Measurements from ENCODE around the gene TRUB2.

GRCh38 chr9:128321343-128321742 lies 904 bp downstream of the TRUB2 start:
- TF ChIP-seq ZNF274 (IDR thresholded peaks at IDR 0.05; ENCODE audit: low read depth, low read length): no peak
- TF ChIP-seq SUZ12 (IDR thresholded peaks at IDR 0.05; ENCODE audit: extremely low read depth, insufficient read depth, insufficient read length): no peak
